Testis (tissue), 3 donors: ENCODE measurements around the gene TMIE. TPM values are rescaled to one million over a fixed set of nuclear protein-coding genes. Genes with fewer than 3 reads are reported as not detected.

ENCODE experiments used
- DNase-seq: peaks from one replicate; pipeline ENCODE4 v3.0.0-alpha.2; 2019
- H3K27ac ChIP-seq, 2 donors: fragments of 200-600 bp; sonication (generic); one replicate each; pipeline ENCODE4 v1.5.1; 2019
- H3K27me3 ChIP-seq: fragments of 200-600 bp; sonication (generic); one replicate; pipeline ENCODE4 v1.5.1; 2019
- H3K36me3 ChIP-seq: fragments of 200-600 bp; sonication (generic); one replicate; pipeline ENCODE4 v1.5.1; 2017; ENCODE audit warnings: low read depth; ENCODE audit errors: missing control alignments
- H3K4me1 ChIP-seq: fragments of 200-600 bp; sonication (generic); one replicate; pipeline ENCODE4 v1.5.1; 2019
- H3K4me3 ChIP-seq, 2 donors: fragments of 200-600 bp; sonication (generic); one replicate each; pipeline ENCODE4 v1.5.1; 2017 to 2019
- H3K9me3 ChIP-seq: fragments of 200-600 bp; sonication (generic); one replicate; pipeline ENCODE4 v1.5.1; 2017
- POLR2A ChIP-seq: fragments of 450-650 bp; IDR thresholded peaks from one replicate; pipeline ENCODE4 v1.6.1; 2017; ENCODE audit warnings: antibody characterized with exemption, mild to moderate bottlenecking, moderate library complexity
- WGBS, 2 donors: methylation state at CpG; one replicate each; pipeline ENCODE4 v1.1.5; 2018; 5-methylcytosine and 5-hydroxymethylcytosine counted together
- intact Hi-C: fragments of 100-400 bp; cut with DNase I; formaldehyde crosslinking; loops from one replicate; pipeline ENCODE4 v1.15.1; 2023; ENCODE audit warnings: low total_unique reads
- polyA plus RNA-seq: library from polyadenylated mRNA; stranded (reverse); fragments of 350-450 nt; fragmentation: Illumina TruSeq; extraction: RNeasy Lipid Tissue Mini Kit (QIAGEN cat#74804); gene quantifications from one replicate; pipeline ENCODE4 v1.2.3, GENCODE V29; 2014; ENCODE audit warnings: low read depth, low replicate concordance; ENCODE audit not compliant: insufficient read depth
- total RNA-seq, 2 donors: library from RNA; depleted of rRNA; stranded (reverse); fragments of >200 nt; gene quantifications; one replicate each; pipeline ENCODE4 v1.2.3, GENCODE V29; 2016
- TF ChIP-seq, protein P1 (sequence below), 3 experiments: fragments of 450-650 bp in 2 of 3; fragments of 200-600 bp in 1 of 3; sonication (generic) in 1 of 3; IDR thresholded peaks; one replicate each; pipeline ENCODE4 v1.5.1; 2016 to 2019; ENCODE audit warnings: antibody characterized with exemption in 3 of 3, mild to moderate bottlenecking in 2 of 3, moderate library complexity in 1 of 3

TMIE gene
- total and polyA plus RNA-seq, 3 donors from 2014 or later, result 1.5 to 2.3 (median 1.8) TPM

DNA sequence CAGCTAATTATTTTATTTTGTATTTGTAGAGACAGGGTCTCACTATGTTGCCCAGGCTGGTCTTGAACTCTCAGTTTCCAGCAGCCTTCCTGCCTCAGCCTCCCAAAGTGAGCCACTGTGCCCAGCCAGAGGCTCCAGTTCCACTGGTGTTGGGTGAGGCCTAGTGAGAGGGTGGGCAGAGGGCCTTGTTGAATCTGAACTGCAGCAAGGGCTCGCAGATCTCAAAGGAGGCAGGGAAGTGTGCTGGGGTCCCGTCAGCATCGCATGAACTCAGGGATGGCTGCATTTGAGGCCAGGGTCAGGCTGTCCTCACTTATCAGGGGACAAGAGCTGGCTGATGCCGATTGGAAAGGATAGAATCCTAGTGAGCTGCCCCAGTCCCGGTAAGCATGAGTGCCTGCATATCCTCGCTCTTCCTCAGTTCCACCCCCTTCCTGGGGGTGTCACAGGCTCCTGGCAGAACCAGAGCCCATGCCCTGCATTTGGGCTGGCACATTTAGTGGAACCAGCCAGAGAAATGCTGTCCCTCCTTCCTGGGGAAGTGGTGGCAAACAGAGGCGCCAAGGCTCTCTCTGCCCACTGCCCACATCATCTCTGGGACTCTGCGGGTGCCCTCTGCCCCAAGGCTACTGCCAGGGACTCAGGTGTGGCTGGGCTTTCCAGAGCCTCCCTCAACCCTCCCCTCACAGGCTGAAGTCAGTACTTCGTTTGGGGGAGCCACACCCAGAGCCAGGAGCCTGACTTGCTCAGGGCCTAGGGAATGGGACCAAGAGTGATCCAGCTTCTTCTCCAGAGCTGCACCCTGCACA lies 31.8 kb upstream of the TMIE start:
- intact Hi-C loops, result no loop called here
- no peaks in the 10 kb centered on the region for H3K36me3 ChIP-seq
- H3K27ac ChIP-seq, result no peak overlapping the region
- TF ChIP-seq, protein P1, sequence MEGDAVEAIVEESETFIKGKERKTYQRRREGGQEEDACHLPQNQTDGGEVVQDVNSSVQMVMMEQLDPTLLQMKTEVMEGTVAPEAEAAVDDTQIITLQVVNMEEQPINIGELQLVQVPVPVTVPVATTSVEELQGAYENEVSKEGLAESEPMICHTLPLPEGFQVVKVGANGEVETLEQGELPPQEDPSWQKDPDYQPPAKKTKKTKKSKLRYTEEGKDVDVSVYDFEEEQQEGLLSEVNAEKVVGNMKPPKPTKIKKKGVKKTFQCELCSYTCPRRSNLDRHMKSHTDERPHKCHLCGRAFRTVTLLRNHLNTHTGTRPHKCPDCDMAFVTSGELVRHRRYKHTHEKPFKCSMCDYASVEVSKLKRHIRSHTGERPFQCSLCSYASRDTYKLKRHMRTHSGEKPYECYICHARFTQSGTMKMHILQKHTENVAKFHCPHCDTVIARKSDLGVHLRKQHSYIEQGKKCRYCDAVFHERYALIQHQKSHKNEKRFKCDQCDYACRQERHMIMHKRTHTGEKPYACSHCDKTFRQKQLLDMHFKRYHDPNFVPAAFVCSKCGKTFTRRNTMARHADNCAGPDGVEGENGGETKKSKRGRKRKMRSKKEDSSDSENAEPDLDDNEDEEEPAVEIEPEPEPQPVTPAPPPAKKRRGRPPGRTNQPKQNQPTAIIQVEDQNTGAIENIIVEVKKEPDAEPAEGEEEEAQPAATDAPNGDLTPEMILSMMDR (IDR thresholded peaks at IDR 0.05), result no peak
- no peak for TF ChIP-seq POLR2A
- WGBS, 2 donors, result 73 to 78% methylated on average over 6 to 9 of the region's 9 CpGs
- no peaks in the 10 kb centered on the region for H3K4me1 ChIP-seq
- no peaks in the 10 kb centered on the region for H3K27me3 ChIP-seq
- no peaks in the 10 kb centered on the region for H3K9me3 ChIP-seq
- DNase-seq, result no peak
- no peak overlapping the region for H3K4me3 ChIP-seq

DNA sequence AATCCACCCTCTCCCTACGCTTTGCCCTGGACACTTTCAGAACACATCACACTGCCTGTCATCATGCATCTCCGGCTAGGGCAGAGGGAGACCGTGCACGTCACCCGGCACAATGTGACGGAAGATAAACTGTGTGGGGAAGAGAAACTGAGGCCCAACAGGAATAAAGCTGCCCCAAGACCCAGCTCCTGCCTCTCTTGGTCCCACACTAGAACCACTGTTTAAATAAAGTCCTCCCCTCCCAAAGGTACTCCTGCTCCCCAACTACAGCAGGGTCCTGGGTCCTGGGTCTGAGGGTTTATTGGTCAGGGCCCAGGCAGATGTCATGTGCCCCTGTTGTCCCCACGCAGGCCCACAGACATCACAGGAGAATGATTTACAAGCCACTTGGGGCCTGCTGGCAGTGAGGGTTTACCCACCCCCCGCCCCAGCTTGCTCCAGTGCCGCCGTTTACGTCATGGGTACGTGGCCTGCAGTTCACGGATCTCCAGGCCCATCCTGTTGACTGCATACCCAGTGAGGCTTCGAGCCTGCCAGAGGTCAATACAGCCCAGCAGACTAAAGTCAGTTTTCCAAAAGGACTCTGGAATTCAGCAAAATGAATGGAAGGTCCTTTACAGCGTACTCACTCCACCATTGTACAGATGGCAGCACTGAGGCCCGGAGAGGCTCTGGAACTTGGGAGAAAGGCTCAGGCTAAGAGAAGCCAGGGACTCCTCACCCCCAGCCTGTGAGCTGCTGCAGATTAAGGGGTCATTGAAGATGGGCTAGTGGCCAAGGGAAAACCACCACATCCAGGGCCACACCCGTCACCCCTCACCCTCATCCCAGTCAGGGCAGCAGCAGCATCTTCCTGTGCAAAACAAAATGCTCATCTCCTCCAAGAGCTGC lies 30.9 kb upstream of the TMIE start:
- H3K36me3 ChIP-seq, result no peaks in the 10 kb centered on the region
- no peak overlapping the region for H3K4me3 ChIP-seq
- no peaks in the 10 kb centered on the region for H3K4me1 ChIP-seq
- intact Hi-C loops, result no loop called here
- no peaks in the 10 kb centered on the region for H3K27me3 ChIP-seq
- no peak for DNase-seq
- H3K27ac ChIP-seq, result no peak overlapping the region
- TF ChIP-seq POLR2A, result no peak
- TF ChIP-seq, protein P1 (IDR thresholded peaks at IDR 0.05), result no peak
- 84 to 85% methylated on average over 10 to 17 of the region's 17 CpGs for WGBS, 2 donors
- H3K9me3 ChIP-seq, result no peaks in the 10 kb centered on the region

DNA sequence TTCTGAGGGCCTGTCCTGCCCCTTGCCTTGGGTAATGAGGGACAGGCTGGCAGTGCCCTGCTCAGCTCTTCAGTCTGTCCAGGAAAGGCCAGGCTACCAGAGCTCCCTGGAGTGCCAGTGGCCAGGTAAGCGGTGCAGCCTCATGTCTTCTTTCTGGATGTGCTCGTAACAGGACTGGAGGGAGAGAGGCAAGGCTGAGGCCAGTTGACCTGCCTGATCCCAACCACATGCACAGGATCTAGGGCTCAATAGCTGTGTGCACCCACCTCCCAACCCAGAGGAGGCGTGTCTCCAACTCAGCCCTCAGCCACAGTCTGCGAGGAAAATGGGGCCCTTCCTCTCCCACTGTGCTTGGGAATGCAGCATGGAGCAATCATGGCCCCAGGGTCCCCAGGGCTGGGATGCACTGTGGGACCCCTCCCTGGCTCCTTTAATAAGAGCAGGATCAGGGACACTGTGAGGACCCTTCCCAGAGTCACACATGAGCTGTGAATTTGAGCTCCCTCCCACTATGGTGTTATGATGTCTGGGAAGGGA lies 30.2 kb upstream of the TMIE start:
- no peaks in the 10 kb centered on the region for H3K9me3 ChIP-seq
- H3K36me3 ChIP-seq, result no peaks in the 10 kb centered on the region
- H3K4me3 ChIP-seq, result no peak overlapping the region
- no peak for DNase-seq
- no peaks in the 10 kb centered on the region for H3K27me3 ChIP-seq
- WGBS, 2 donors, result 94 to 97% methylated on average over 3 to 4 of the region's 4 CpGs
- TF ChIP-seq POLR2A, result no peak
- TF ChIP-seq, protein P1 (IDR thresholded peaks at IDR 0.05), result no peak
- H3K4me1 ChIP-seq, result no peaks in the 10 kb centered on the region
- no peak overlapping the region for H3K27ac ChIP-seq
- intact Hi-C loops, result no loop called here

DNA sequence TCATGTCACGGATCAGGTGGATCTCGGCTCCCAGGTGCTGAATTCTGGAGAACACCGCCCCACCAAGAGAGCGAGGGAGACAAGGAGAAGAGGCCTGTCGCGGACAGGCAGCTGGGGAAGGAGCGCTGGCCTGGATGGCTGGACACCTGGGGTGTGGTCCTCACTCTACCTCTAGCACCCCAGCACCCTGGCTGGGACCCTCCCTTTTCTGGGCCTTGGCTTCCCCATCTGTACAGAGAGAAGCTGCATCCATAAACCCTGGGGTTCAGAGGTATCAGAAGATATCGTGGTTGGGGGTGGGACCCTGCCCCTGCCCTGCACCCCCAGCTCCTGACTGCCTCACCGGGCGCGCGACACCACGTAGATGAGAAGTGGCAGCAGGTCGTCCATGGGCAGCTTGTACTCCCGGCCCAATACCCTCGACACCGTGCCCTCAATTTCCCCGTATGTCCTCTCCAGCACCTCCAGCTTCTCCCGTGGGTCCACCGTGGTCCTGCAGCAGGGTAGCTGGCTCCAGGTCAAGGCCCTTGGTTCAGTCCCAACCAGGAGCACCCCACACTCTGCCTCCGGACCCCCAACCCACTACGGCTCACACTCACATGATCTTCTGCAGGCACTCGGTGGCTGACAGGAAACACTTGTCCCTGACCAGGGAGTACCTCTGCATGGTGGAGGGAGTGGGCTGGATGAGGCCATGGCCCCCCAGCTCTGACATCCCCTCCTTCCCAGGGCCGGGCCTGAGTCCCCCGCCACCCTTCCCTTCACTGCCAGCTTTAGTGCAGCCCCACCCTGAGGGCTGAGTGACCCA lies 29.4 kb upstream of the TMIE start:
- TF ChIP-seq, protein P1 (IDR thresholded peaks at IDR 0.05), result no peak
- no peak for TF ChIP-seq POLR2A
- DNase-seq, result no peak

More for the DNA sequence above, 29.4 kb upstream of the TMIE start:
- Histone ChIP-seq H3K36me3 (no peaks in the 10 kb centered on the region), H3K4me1 (no peaks in the 10 kb centered on the region), H3K4me3 (no peak overlapping the region), H3K9me3 (no peaks in the 10 kb centered on the region), H3K27ac (no peak overlapping the region), H3K27me3 (no peaks in the 10 kb centered on the region)
- intact Hi-C loops, result no loop called here
- WGBS, 2 donors, result 92 to 99% methylated on average over 20 to 25 of the region's 25 CpGs
